Panc1 (cell line): Measurements from ENCODE around the gene LMF1. TPM values are rescaled to one million over a fixed set of nuclear protein-coding genes. Genes with fewer than 3 reads are reported as not detected.

ENCODE experiments used
- ATAC-seq: fragments of 200-7000 bp; cut with Tn5 transposase; 2 replicates; pipeline ENCODE4 v1.9.1; 2020; ENCODE audit warnings: mild to moderate bottlenecking, moderate library complexity
- BruUV-seq: library from RNA; stranded (reverse); fragments of 400-500 nt; replicated peaks from 2 replicates; lab custom pipeline; 2021; lab: Mats Ljungman, UMichigan
- CTCF ChIA-PET: fragments of 300-600 bp; sonication (Branson Sonifier 250); formaldehyde crosslinking; loops from one replicate; lab custom pipeline; 2022; ENCODE audit warnings: antibody characterized with exemption; lab: Charles Lee
- POLR2A ChIA-PET: fragments of 300-600 bp; sonication (Branson Sonifier 250); formaldehyde crosslinking; loops from one replicate; lab custom pipeline; 2022; ENCODE audit warnings: antibody characterized with exemption; lab: Charles Lee
- DNase-seq: peaks from one replicate; pipeline ENCODE4 v3.0.0-alpha.2; 2010; ENCODE audit warnings: low read depth, low spot score
- H3K27ac ChIP-seq: 2 replicates; pipeline ENCODE4 v1.5.1; 2011; ENCODE audit warnings: mild to moderate bottlenecking, low read length, inconsistent platforms
- H3K27me3 ChIP-seq: fragments of 200-500 bp; sonication (Bioruptor generic); 2 replicates; pipeline ENCODE4 v1.6.0; 2014; ENCODE audit warnings: low read length, inconsistent platforms; ENCODE audit not compliant: control insufficient read depth, insufficient read depth
- H3K36me3 ChIP-seq: fragments of 200-500 bp; sonication (Bioruptor generic); 2 replicates; pipeline ENCODE4 v1.5.1; 2014; ENCODE audit warnings: inconsistent platforms, mild to moderate bottlenecking, low read length, moderate library complexity; ENCODE audit not compliant: control insufficient read depth, insufficient read depth
- H3K4me1 ChIP-seq: 2 replicates; pipeline ENCODE4 v1.5.1; 2011; ENCODE audit warnings: inconsistent platforms, mild to moderate bottlenecking, low read length, moderate library complexity; ENCODE audit not compliant: control insufficient read depth, insufficient read depth
- H3K4me3 ChIP-seq, 2 experiments: 2 replicates each; pipeline ENCODE4 v1.5.1; 2011 to 2012; ENCODE audit warnings: low read depth in 2 of 2, low read length in 2 of 2, mild to moderate bottlenecking in 2 of 2, inconsistent platforms in 1 of 2, moderate library complexity in 1 of 2
- H3K9me3 ChIP-seq: fragments of 200-500 bp; sonication (Bioruptor generic); 2 replicates; pipeline ENCODE4 v1.5.1; 2014; ENCODE audit warnings: low read depth, mild to moderate bottlenecking, inconsistent platforms, low read length, moderate library complexity; ENCODE audit not compliant: control insufficient read depth, insufficient read depth
- POLR2AphosphoS5 ChIP-seq: IDR thresholded peaks from 2 replicates; pipeline ENCODE4 v1.6.1; 2012; ENCODE audit warnings: mild to moderate bottlenecking, low read depth, low read length, moderate library complexity
- SIN3A ChIP-seq: IDR thresholded peaks from 2 replicates; pipeline ENCODE4 v1.6.1; 2012; ENCODE audit warnings: low read depth, mild to moderate bottlenecking, low read length, moderate library complexity, borderline replicate concordance; ENCODE audit not compliant: insufficient read depth
- TCF7L2 ChIP-seq: IDR thresholded peaks from 2 replicates; pipeline ENCODE4 v1.6.1; 2011; ENCODE audit warnings: mild to moderate bottlenecking, low read depth, low read length, inconsistent platforms
- in situ Hi-C: cut with HindIII; loops from 2 replicates; pipeline ENCODE4 v1.10.0; 2016; ENCODE audit warnings: low sequenced_read_pairs, low pct_unique_long_range_greater_than_20kb
- intact Hi-C: fragments of 100-400 bp; cut with micrococcal nuclease; formaldehyde crosslinking; loops from one replicate; pipeline ENCODE4 v1.10.0; 2022; ENCODE audit not compliant: unreplicated experiment
- total RNA-seq: library from RNA; stranded (reverse); gene quantifications from one replicate; pipeline ENCODE4 v1.2.1, GENCODE V29; 2021; ENCODE audit not compliant: unreplicated experiment
- TF ChIP-seq, protein P1 (sequence below), 2 experiments: IDR thresholded peaks; 2 replicates each; pipeline ENCODE4 v1.6.1; 2011 to 2012; ENCODE audit warnings: low read depth in 2 of 2, control low read depth in 1 of 2, low read length in 1 of 2, mild to moderate bottlenecking in 1 of 2, moderate library complexity in 1 of 2; ENCODE audit not compliant: insufficient read depth in 1 of 2
- TF ChIP-seq, protein P2 (sequence below): fragments of 450-650 bp; IDR thresholded peaks from 2 replicates; pipeline ENCODE4 v1.5.1; 2017; ENCODE audit warnings: mild to moderate bottlenecking

LMF1 gene
- total RNA-seq, 1 experiment from 2014 or later: 24.3 TPM

DNA sequence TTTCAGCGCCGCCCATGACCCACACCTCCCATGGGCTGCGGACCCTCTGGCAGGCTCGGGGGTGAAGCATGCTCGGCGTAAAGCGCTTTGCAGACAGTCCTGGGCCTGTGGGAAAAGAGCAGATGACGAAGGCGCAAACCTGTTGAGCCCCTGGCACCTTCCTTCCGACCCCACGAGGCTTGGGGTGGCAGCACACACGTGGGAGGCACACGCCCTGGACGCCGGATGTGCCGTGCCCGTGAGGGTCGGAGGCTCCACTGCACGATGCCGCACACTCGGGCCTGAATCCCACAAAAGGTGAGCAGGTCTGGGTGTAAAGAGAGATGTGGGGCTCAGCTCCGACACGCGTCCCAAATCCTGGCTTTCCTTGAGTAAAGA lies 71.1 kb downstream of the LMF1 start:
- Histone ChIP-seq H3K27ac (no peak overlapping the region), H3K36me3 (no peaks in the 10 kb centered on the region), H3K9me3 (no peaks in the 10 kb centered on the region), H3K4me1 (no peaks in the 10 kb centered on the region), H3K27me3 (no peaks in the 10 kb centered on the region), H3K4me3 (no peak overlapping the region)
- TF ChIP-seq POLR2AphosphoS5 (no peak), TCF7L2 (no peak), SIN3A (no peak)
- TF ChIP-seq, protein P1, sequence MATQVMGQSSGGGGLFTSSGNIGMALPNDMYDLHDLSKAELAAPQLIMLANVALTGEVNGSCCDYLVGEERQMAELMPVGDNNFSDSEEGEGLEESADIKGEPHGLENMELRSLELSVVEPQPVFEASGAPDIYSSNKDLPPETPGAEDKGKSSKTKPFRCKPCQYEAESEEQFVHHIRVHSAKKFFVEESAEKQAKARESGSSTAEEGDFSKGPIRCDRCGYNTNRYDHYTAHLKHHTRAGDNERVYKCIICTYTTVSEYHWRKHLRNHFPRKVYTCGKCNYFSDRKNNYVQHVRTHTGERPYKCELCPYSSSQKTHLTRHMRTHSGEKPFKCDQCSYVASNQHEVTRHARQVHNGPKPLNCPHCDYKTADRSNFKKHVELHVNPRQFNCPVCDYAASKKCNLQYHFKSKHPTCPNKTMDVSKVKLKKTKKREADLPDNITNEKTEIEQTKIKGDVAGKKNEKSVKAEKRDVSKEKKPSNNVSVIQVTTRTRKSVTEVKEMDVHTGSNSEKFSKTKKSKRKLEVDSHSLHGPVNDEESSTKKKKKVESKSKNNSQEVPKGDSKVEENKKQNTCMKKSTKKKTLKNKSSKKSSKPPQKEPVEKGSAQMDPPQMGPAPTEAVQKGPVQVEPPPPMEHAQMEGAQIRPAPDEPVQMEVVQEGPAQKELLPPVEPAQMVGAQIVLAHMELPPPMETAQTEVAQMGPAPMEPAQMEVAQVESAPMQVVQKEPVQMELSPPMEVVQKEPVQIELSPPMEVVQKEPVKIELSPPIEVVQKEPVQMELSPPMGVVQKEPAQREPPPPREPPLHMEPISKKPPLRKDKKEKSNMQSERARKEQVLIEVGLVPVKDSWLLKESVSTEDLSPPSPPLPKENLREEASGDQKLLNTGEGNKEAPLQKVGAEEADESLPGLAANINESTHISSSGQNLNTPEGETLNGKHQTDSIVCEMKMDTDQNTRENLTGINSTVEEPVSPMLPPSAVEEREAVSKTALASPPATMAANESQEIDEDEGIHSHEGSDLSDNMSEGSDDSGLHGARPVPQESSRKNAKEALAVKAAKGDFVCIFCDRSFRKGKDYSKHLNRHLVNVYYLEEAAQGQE (IDR thresholded peaks at IDR 0.05; ENCODE audit: insufficient read depth in 1 of 2, low read depth in 2 of 2, low read length in 1 of 2): no peak
- TF ChIP-seq, protein P2, sequence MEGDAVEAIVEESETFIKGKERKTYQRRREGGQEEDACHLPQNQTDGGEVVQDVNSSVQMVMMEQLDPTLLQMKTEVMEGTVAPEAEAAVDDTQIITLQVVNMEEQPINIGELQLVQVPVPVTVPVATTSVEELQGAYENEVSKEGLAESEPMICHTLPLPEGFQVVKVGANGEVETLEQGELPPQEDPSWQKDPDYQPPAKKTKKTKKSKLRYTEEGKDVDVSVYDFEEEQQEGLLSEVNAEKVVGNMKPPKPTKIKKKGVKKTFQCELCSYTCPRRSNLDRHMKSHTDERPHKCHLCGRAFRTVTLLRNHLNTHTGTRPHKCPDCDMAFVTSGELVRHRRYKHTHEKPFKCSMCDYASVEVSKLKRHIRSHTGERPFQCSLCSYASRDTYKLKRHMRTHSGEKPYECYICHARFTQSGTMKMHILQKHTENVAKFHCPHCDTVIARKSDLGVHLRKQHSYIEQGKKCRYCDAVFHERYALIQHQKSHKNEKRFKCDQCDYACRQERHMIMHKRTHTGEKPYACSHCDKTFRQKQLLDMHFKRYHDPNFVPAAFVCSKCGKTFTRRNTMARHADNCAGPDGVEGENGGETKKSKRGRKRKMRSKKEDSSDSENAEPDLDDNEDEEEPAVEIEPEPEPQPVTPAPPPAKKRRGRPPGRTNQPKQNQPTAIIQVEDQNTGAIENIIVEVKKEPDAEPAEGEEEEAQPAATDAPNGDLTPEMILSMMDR: no peak
- intact Hi-C loops (no loop called here), in situ Hi-C loops (no loop called here)
- POLR2A ChIA-PET: no interaction called here
- DNase-seq: no peak
- no peak for ATAC-seq
- BruUV-seq: no TSS peak
- CTCF ChIA-PET: no interaction called here

GRCh38 chr16:898761-899682 lies 71.8 kb downstream of the LMF1 start:
- Histone ChIP-seq H3K27ac (no peak overlapping the region), H3K9me3 (no peaks in the 10 kb centered on the region), H3K4me1 (no peaks in the 10 kb centered on the region), H3K36me3 (no peaks in the 10 kb centered on the region), H3K4me3 (no peak overlapping the region), H3K27me3 (no peaks in the 10 kb centered on the region)
- CTCF ChIA-PET: no interaction called here
- POLR2A ChIA-PET: interaction anchor here (0.5 kb wide), 1 partner anchor 16 kb away, joined by 3 read pairs; no protein-coding TSS in a partner anchor
- DNase-seq (no peak), ATAC-seq (no peak)
- TF ChIP-seq POLR2AphosphoS5 (no peak), TCF7L2 (no peak), SIN3A (no peak)
- TF ChIP-seq, protein P2: no peak
- TF ChIP-seq, protein P1 (IDR thresholded peaks at IDR 0.05; ENCODE audit: insufficient read depth in 1 of 2, low read depth in 2 of 2, low read length in 1 of 2): no peak
- in situ Hi-C loops (no loop called here), intact Hi-C loops (no loop called here)
- no TSS peak for BruUV-seq
